Measurements from ENCODE around the gene PPIL6. TPM values are rescaled to one million over a fixed set of nuclear protein-coding genes. Genes with fewer than 3 reads are reported as not detected.

PPIL6 gene
- 1 to 10 TPM; 4.2 to 6.0 TPM for total RNA-seq

- intact Hi-C loops (cut with DNase I), result loop anchor here (2.0 kb wide), 2 partner anchors 42 to 58 kb away; partner anchors contain the start of genes CD164 and ZBTB24
- Histone ChIP-seq H3K27ac (peak within 1 kb of the TSS; percentile 80 to 81), H3K36me3 (peaks cover 0 to 3% of the 10 kb centered on the region in 2 donors), H3K4me1 (replicated peaks) (no peaks in the 10 kb centered on the region), H3K4me3 (peak within 1 kb of the TSS; percentile 46 to 58), H3K9me3 (no peaks in the 10 kb centered on the region), H3K27me3 (replicated peaks; ENCODE audit: insufficient read depth) (no peaks in the 10 kb centered on the region)
- WGBS, result 0% methylated on average over 29 of the region's 102 CpGs
- TF ChIP-seq POLR2A (IDR thresholded peaks at IDR 0.05) (peak; percentile 59), CTCF (IDR thresholded peaks at IDR 0.05) (peak in 3 of 4 experiments; percentile 9 to 37 (median 34)), POLR2AphosphoS5 (IDR thresholded peaks at IDR 0.05) (peak; percentile 43)
- peak; percentile 86 for DNase-seq (ENCODE audit: low spot score)
Measured at GRCh38 chr6:109440331-109441068, at the start of gene PPIL6, which contains the start of gene SMPD2. Gene PPIL6, minus strand, starts transcription at chr6:109440628. Its CDS starts 38 bp downstream, at chr6:109440590. Gene SMPD2, plus strand, starts transcription at chr6:109440724. Its CDS starts 398 bp downstream, at chr6:109441122.

GRCh38 chr6:109488001-109488400, 47.6 kb upstream of the PPIL6 start:
- no peak for TF ChIP-seq CTCF (IDR thresholded peaks at IDR 0.05)
- no peak for TF ChIP-seq POLR2AphosphoS5 (IDR thresholded peaks at IDR 0.05)
- no peak for TF ChIP-seq POLR2A (IDR thresholded peaks at IDR 0.05)
- H3K4me1 ChIP-seq (replicated peaks), result no peaks in the 10 kb centered on the region
- H3K9me3 ChIP-seq, result no peaks in the 10 kb centered on the region
- no peak for DNase-seq (ENCODE audit: low spot score)
- H3K4me3 ChIP-seq, result no peak overlapping the region
- intact Hi-C loops (cut with DNase I), result no loop called here
- no peaks in the 10 kb centered on the region for H3K27me3 ChIP-seq (replicated peaks; ENCODE audit: insufficient read depth)
- no peak overlapping the region for H3K27ac ChIP-seq
- H3K36me3 ChIP-seq, result no peaks in the 10 kb centered on the region

- no peak for DNase-seq (ENCODE audit: low spot score)
- WGBS, result 61% methylated on average over 1 of the region's 1 CpG
- TF ChIP-seq CTCF (IDR thresholded peaks at IDR 0.05), result no peak
- peak; percentile 21 for TF ChIP-seq POLR2A (IDR thresholded peaks at IDR 0.05)
- TF ChIP-seq POLR2AphosphoS5 (IDR thresholded peaks at IDR 0.05), result peak; percentile 46
- no peaks in the 10 kb centered on the region for H3K4me1 ChIP-seq (replicated peaks)
- no peak overlapping the region for H3K4me3 ChIP-seq
- no peak overlapping the region for H3K27ac ChIP-seq
- intact Hi-C loops (cut with DNase I), result no loop called here
- H3K36me3 ChIP-seq, result no peaks in the 10 kb centered on the region
- no peaks in the 10 kb centered on the region for H3K27me3 ChIP-seq (replicated peaks; ENCODE audit: insufficient read depth)
- H3K9me3 ChIP-seq, result no peaks in the 10 kb centered on the region
Measured at GRCh38 chr6:109486068-109486467, 45.6 kb upstream of the PPIL6 start.

- DNase-seq (ENCODE audit: low spot score), result no peak
- WGBS, result 74% methylated on average over 3 of the region's 3 CpGs
- H3K36me3 ChIP-seq, result no peaks in the 10 kb centered on the region
- H3K4me1 ChIP-seq (replicated peaks), result peaks cover under 1% of the 10 kb centered on the region
- intact Hi-C loops (cut with DNase I), result no loop called here
- TF ChIP-seq POLR2A (IDR thresholded peaks at IDR 0.05) (no peak), POLR2AphosphoS5 (IDR thresholded peaks at IDR 0.05) (no peak), CTCF (IDR thresholded peaks at IDR 0.05) (no peak)
- H3K27ac ChIP-seq, result no peak overlapping the region
- H3K27me3 ChIP-seq (replicated peaks; ENCODE audit: insufficient read depth), result no peaks in the 10 kb centered on the region
- no peaks in the 10 kb centered on the region for H3K9me3 ChIP-seq
- no peak overlapping the region for H3K4me3 ChIP-seq
Measured at GRCh38 chr6:109485266-109485935, 45.0 kb upstream of the PPIL6 start.
